Uterus (tissue), 2 donors: Measurements from ENCODE around the gene KIF26A.
"Not testable (repeated sequence)": the region's sequence is repeated elsewhere in the genome, so short reads cannot be mapped to it uniquely, and the experiment has no call there.

Experiments
- CTCF ChIP-seq, 4 experiments: fragments of 200-600 bp in 2 of 4; fragments of 450-650 bp in 2 of 4; sonication (generic) in 2 of 4; IDR thresholded peaks; one replicate each; pipeline ENCODE4 v1.5.1; 2016 to 2019; ENCODE audit warnings: antibody characterized with exemption in 4 of 4, mild to moderate bottlenecking in 2 of 4, moderate library complexity in 1 of 4
- POLR2A ChIP-seq, 2 donors: fragments of 450-650 bp; IDR thresholded peaks; one replicate each; pipeline ENCODE4 v1.6.1; 2016; ENCODE audit warnings: antibody characterized with exemption in 2 of 2, mild to moderate bottlenecking in 1 of 2, moderate library complexity in 1 of 2

- TF ChIP-seq POLR2A, CTCF (IDR thresholded peaks at IDR 0.05): not testable (repeated sequence)
These were observed 15.0 kb downstream of the KIF26A start for GRCh38 chr14:104153394-104153755.
